ENCODE data around the gene GPHB5.

The GPHB5 gene

GRCh38 chr14:63275611-63276010, 43.1 kb downstream of the GPHB5 start:
- Histone ChIP-seq H3K4me2 (ENCODE audit: low read depth, low read length) (no peak overlapping the region), H3K79me2 (ENCODE audit: low read length) (no peaks in the 10 kb centered on the region), H4K20me1 (ENCODE audit: insufficient read depth, low read length) (no peaks in the 10 kb centered on the region), H3K9me3 (replicated peaks; ENCODE audit: insufficient read depth, low read length) (no peaks in the 10 kb centered on the region), H3K36me3 (replicated peaks; ENCODE audit: insufficient read depth, low read length) (no peaks in the 10 kb centered on the region), H3K4me3 (ENCODE audit: low read length) (no peak overlapping the region), H3F3A (ENCODE audit: insufficient read depth, low read length) (no peaks in the 10 kb centered on the region), H3K9me2 (replicated peaks; ENCODE audit: insufficient read depth, low read length) (no peaks in the 10 kb centered on the region), H3K27ac (ENCODE audit: low read length) (no peak overlapping the region), H3K9ac (ENCODE audit: low read length) (no peak overlapping the region), H3K27me3 (replicated peaks; ENCODE audit: insufficient read depth, low read length) (no peaks in the 10 kb centered on the region), H2AFZ (ENCODE audit: low read length) (no peak overlapping the region), H3K4me1 (ENCODE audit: low read length) (no peaks in the 10 kb centered on the region)
- TF ChIP-seq EZH2phosphoT487 (IDR thresholded peaks at IDR 0.05; ENCODE audit: low read length) = no peak
- TF ChIP-seq EZH2 (optimal IDR thresholded peaks at IDR 0.05; ENCODE audit: low read depth, low read length) = no peak
- DNase-seq = no peak

GRCh38 chr14:63273717-63274655, 44.7 kb downstream of the GPHB5 start:
- Histone ChIP-seq H3F3A (ENCODE audit: insufficient read depth, low read length) (no peaks in the 10 kb centered on the region), H3K4me1 (ENCODE audit: low read length) (no peaks in the 10 kb centered on the region), H3K4me3 (ENCODE audit: low read length) (no peak overlapping the region), H3K9ac (ENCODE audit: low read length) (no peak overlapping the region), H2AFZ (ENCODE audit: low read length) (no peak overlapping the region), H3K79me2 (ENCODE audit: low read length) (no peaks in the 10 kb centered on the region), H3K27me3 (replicated peaks; ENCODE audit: insufficient read depth, low read length) (no peaks in the 10 kb centered on the region), H3K27ac (ENCODE audit: low read length) (no peak overlapping the region), H3K36me3 (replicated peaks; ENCODE audit: insufficient read depth, low read length) (no peaks in the 10 kb centered on the region), H3K9me3 (replicated peaks; ENCODE audit: insufficient read depth, low read length) (no peaks in the 10 kb centered on the region), H3K4me2 (ENCODE audit: low read depth, low read length) (no peak overlapping the region), H4K20me1 (ENCODE audit: insufficient read depth, low read length) (no peaks in the 10 kb centered on the region), H3K9me2 (replicated peaks; ENCODE audit: insufficient read depth, low read length) (no peaks in the 10 kb centered on the region)
- no peak for DNase-seq
- no peak for TF ChIP-seq EZH2 (optimal IDR thresholded peaks at IDR 0.05; ENCODE audit: low read depth, low read length)
- TF ChIP-seq EZH2phosphoT487 (IDR thresholded peaks at IDR 0.05; ENCODE audit: low read length) = no peak
- no peak for TF ChIP-seq CTCF (IDR thresholded peaks at IDR 0.05; ENCODE audit: low read length)

GRCh38 chr14:63273129-63273528, 45.6 kb downstream of the GPHB5 start:
- H3K9ac ChIP-seq (ENCODE audit: low read length) = no peak overlapping the region
- H2AFZ ChIP-seq (ENCODE audit: low read length) = no peak overlapping the region
- H4K20me1 ChIP-seq (ENCODE audit: insufficient read depth, low read length) = no peaks in the 10 kb centered on the region
- H3K9me3 ChIP-seq (replicated peaks; ENCODE audit: insufficient read depth, low read length) = no peaks in the 10 kb centered on the region
- no peak for DNase-seq
- no peaks in the 10 kb centered on the region for H3K4me1 ChIP-seq (ENCODE audit: low read length)
- no peak overlapping the region for H3K4me3 ChIP-seq (ENCODE audit: low read length)
- no peak overlapping the region for H3K4me2 ChIP-seq (ENCODE audit: low read depth, low read length)
- no peaks in the 10 kb centered on the region for H3K36me3 ChIP-seq (replicated peaks; ENCODE audit: insufficient read depth, low read length)
- H3K79me2 ChIP-seq (ENCODE audit: low read length) = no peaks in the 10 kb centered on the region
- TF ChIP-seq EZH2phosphoT487 (IDR thresholded peaks at IDR 0.05; ENCODE audit: low read length) = no peak
- no peak for TF ChIP-seq CTCF (IDR thresholded peaks at IDR 0.05; ENCODE audit: low read length)
- no peak for TF ChIP-seq EZH2 (optimal IDR thresholded peaks at IDR 0.05; ENCODE audit: low read depth, low read length)
- no peaks in the 10 kb centered on the region for H3F3A ChIP-seq (ENCODE audit: insufficient read depth, low read length)
- no peaks in the 10 kb centered on the region for H3K27me3 ChIP-seq (replicated peaks; ENCODE audit: insufficient read depth, low read length)
- no peak overlapping the region for H3K27ac ChIP-seq (ENCODE audit: low read length)
- H3K9me2 ChIP-seq (replicated peaks; ENCODE audit: insufficient read depth, low read length) = no peaks in the 10 kb centered on the region
